Measurements from ENCODE around the gene MRPL33. TPM values are rescaled to one million over a fixed set of nuclear protein-coding genes. Genes with fewer than 3 reads are reported as not detected.
A peak's percentile ranks its signal among the peaks of the same experiment; 100 is the strongest.
"Not testable (repeated sequence)": the region's sequence is repeated elsewhere in the genome, so short reads cannot be mapped to it uniquely, and the experiment has no call there.

MRPL33 gene
- polyA plus RNA-seq, 3 donors = 86.4 to 196 (median 169) TPM

DNA sequence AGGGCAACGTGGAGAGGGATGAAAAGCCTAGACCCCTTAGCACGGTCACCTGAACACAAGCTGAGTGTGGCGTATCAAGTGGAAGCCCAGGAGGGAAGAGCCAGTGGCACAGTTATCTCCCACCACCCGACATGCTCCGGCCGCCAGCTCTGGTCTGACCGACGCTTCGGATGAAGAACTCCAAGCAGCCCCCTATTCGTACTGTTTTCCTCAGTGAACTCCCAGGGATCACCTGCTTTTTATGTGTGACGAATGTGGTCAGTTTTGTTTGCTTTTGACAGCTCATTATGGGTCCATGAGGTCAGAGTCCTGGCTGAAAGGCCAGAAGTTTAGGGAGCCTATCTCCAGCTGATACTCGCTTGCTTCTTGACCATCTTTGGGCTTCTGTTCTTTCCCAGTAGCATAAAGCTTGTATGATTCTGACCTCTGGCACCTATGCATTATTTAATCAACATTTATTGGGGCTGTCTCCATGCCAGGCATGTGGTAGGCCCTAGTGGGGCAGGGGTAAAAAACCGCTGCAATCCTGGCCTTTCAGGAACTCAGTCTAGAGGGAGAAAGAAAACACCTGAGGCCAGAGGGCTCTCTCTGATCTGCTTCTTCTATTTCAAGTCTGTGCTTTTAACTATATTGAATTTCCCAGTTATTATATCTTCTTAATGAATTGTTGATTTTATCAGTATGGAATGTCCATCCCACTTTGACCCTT lies 33.0 kb upstream of the MRPL33 start:
- peak overlapping the region; percentile 2 for H3K27ac ChIP-seq (ENCODE audit: low read depth, low read length)
- WGBS, 3 donors = 83 to 88% (median 88%) methylated on average over 13 of the region's 13 CpGs

DNA sequence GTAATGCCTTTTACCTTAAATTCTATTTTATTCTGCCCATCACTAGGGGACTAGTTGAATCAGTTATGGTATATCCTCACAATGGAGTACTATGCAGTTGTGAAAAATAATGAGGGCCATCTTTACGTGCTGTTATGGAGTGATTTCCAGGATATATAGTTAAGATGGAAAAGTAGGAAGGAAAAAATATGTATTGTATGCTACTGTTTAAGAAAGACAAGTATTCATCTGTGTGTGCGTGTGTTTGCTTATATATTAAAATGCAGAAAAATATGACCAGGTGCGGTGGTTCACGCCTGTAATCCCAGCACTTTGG lies 32.5 kb upstream of the MRPL33 start:
- WGBS, 3 donors = 96 to 98% (median 96%) methylated on average over 4 of the region's 4 CpGs
- no peak overlapping the region for H3K27ac ChIP-seq (ENCODE audit: low read depth, low read length)

DNA sequence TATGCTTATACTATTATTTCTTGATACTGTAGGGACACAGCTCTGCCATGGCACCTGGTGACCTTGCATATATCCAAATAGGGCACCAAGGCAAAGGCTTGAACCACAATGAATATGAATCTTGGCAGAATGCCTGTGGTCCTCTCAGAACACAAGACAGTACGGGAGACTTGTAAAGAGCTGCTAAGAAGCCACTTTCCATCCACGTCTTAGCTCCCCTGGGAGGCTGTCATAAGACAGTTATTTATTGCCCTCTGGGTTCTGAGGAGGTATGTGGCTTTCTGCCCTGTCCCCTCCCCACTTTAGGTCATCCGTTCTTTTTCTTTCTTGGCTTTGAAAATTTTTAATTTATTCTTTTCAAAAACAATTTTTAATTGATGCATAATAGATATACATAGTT lies 29.8 kb upstream of the MRPL33 start:
- H3K27ac ChIP-seq (ENCODE audit: low read depth, low read length) = no peak overlapping the region
- 62 to 68% (median 67%) methylated on average over 3 of the region's 3 CpGs for WGBS, 3 donors

DNA sequence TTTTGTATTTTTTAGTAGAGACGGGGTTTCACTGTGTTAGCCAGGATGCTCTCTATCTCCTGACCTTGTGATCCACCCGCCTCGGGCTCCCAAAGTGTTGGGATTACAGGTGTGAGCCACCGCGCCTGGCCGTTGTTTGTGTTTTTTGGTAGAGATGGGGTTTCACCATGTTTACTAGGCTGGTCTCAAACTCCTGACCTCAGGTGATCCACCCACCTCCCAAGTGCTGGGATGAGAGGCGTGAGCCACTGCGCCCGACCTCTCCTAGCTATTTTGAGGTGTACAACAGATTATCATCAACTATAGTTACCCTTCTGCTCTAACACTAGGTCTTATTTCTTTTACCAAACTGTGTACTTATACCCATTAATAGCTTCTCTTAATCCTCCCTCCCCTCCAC lies 28.9 kb upstream of the MRPL33 start:
- WGBS, 3 donors = 93 to 97% (median 95%) methylated on average over 9 of the region's 9 CpGs

DNA sequence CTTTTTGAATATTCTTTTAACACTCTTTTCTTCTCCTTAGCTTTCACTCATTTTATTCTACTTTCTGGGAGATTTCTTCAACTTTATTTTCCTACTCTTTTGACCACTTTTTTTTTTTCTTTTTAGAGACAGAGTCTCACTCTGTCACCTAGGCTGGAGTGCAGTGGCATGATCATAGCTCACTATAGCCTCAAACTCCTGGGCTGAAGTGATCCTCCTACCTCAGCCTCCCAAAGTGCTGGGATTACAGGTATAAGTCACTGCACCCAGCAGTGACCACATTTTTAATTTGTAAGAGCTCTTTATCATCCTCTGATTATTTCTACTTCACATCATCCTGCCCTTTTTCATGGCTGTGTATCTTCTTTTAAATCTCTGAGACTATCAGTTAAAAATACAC lies 26.0 kb upstream of the MRPL33 start:
- H3K27ac ChIP-seq (ENCODE audit: low read depth, low read length) = not testable (repeated sequence)

More for the DNA sequence above, 28.9 kb upstream of the MRPL33 start:
- H3K27ac ChIP-seq (ENCODE audit: low read depth, low read length) = no peak overlapping the region

DNA sequence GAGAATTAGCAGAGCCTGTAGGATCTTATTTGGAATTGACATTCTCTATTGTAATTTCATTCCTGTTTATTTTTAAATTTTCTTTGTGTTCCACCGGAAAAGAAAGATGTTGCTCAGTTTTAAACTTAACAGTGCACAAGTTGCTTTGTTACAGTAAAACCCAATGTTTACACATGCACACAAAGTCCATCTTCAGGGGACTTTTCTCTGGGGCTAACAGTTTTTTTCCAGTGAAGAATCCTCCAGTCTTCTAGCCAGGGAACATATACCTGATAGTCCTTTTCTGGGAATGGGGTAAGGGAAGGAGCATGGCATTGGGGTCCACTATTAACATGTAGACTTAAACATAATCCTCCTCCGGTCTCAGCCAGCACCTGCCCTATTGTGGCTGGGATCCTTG lies 25.2 kb upstream of the MRPL33 start:
- 73 to 88% (median 81%) methylated on average over 2 of the region's 2 CpGs for WGBS, 3 donors
- no peak overlapping the region for H3K27ac ChIP-seq (ENCODE audit: low read depth, low read length)

DNA sequence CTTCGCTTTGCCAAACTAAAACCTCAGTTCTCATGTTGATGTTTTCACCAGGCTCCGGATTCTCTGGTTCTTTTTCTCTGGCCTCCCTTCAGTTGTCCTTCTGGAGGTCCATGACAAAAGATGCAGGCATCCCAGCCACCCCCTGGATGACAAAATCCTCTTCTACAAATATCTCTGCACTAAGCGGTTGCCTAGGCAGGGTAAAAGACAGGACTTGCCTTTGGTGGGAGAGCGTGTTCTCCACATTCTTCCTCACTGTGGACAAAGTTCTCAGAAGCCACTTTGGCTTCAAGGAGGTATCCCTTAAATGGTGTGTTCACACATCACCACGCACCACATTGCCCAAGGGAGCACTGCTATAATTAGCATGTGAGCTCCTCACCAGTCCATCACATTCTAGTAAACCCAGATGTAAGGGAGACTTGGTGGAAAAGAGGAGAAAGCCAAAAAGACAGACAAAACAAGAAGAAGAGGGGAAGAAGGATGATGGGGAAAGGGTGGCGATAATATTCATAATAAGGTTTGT lies 23.6 kb upstream of the MRPL33 start:
- H3K27ac ChIP-seq (ENCODE audit: low read depth, low read length) = no peak overlapping the region
- 77% methylated on average over 6 of the region's 6 CpGs for WGBS, 3 donors

DNA sequence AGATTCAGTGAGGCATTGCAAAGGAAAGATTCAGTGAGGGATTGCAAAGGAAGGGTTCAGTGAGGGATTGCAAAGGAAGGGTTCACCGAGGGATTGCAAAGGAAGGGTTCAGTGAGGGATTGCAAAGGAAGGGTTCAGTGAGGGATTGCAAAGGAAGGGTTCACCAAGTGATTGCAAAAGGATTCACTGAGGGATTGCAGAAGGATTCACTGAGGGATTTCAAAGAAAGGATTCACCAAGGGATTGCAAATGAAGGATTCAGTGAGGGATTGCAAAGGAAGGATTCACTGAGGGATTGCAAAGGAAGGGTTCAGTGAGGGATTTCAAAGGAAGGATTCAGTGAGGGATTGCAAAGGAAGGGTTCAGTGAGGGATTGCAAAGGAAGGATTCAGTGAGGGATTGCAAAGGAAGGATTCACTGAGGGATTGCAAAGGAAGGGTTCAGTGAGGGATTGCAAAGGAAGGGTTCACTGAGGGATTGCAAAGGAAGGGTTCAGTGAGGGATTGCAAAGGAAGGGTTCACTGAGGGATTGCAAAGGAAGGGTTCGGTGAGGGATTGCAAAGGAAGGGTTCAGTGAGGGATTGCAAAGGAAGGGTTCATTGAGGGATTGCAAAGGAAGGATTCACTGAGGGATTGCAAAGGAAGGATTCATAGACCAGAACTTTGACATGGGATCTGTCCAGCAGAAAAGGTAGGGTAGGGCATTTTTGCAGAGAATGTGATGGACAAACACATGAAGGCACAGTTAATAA lies 22.5 kb upstream of the MRPL33 start:
- not testable (repeated sequence) for H3K27ac ChIP-seq (ENCODE audit: low read depth, low read length)
- WGBS, 3 donors = 82 to 90% (median 86%) methylated on average over 2 of the region's 2 CpGs

DNA sequence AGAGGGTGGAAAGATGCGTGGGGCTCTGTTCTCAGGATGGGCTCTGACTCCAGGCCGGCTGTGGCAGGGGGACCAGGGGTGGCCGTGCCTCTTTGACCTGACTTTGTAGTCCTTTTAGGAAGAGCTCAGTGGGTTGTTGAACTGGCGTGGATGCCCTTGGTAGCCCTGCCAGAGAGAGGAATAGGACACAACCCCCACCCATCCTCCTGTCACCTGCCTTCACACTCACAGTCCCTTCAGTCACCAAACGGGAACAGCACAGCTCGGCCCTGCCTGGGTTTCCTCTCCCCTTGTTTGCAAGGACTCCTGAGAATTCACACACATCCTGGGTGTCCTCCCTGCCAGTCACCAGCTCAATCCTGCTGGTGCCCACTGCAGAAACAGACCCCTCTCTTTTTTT lies 20.1 kb upstream of the MRPL33 start:
- WGBS, 3 donors = 88 to 97% (median 92%) methylated on average over 6 of the region's 6 CpGs
- no peak overlapping the region for H3K27ac ChIP-seq (ENCODE audit: low read depth, low read length)

DNA sequence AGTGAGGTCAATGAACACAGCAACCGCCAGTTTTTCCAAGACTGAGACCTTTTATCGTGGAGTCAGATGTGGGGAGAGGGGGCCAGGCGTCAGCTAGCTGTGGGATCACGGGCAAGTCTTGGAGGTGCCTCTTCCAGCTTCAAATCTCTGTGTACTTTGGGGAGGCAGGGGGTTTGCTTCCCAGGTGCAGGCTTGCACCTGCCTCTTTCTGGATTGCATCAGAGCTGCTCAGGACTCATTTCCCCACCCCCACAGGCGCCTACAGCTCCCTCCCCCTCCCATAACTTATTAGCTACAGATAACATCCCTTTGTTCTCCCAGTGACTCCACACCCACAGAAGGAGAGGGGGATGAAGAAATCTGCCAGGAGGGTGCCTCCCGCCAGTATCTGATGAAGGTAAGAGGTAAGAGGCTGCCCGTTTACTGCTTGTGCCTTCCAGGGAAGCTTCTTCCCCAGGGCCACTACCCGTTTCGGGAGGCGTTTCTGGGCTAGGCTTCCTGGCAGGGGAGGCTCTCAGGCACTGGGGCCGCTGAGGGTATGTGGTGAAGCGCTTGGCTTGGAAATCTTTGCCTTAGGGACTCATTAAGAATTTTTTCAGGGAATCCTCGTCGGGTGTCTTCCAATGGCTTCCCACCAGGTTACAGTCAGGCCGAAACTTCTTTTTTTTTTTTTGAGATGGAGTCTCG lies 18.8 kb upstream of the MRPL33 start:
- no peak overlapping the region for H3K27ac ChIP-seq (ENCODE audit: low read depth, low read length)
- 29 to 72% (median 68%) methylated on average over 16 of the region's 16 CpGs for WGBS, 3 donors

DNA sequence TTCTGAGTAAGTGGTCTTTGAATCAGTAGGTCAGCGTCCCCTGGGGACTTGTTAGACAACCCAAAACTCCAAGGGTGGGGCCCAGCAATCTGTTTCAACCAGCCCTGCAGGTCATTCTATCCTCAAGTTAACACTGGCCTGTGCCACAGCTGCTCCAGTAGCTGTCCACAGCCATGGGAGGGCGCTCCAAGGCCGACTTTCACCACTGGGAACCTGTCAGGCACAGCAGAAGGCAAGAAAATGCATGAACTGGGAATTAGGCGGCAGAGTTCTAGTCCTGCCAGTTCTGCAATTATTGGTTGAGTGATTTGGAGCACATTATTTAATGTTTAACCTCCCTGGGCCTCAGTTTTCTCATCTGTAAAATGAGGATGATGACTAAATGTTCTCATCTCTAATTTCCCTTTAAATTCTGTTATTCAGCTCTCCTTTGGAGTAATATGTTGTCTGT lies 17.4 kb upstream of the MRPL33 start:
- no peak overlapping the region for H3K27ac ChIP-seq (ENCODE audit: low read depth, low read length)
- WGBS, 3 donors = 19 to 32% (median 29%) methylated on average over 4 of the region's 4 CpGs

DNA sequence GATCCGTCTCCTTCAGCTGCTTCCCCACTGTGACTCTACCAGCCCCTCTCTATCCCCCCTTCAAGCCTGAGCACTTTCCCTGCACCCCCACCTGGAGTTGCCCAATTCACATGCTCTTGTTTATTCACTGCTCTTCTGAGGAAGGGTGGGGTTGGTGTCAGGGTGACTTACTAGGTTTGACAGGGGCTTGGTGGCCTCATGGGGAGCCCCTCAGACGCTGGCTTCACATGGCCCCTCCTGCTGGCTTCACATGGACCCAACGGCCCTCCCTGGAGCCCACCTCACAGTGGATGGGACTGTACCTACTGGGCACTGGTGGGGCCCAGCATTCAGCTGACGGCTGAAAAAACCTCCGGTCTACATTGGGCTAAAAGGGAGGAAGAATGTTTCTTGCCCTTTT lies 16.7 kb upstream of the MRPL33 start:
- H3K27ac ChIP-seq (ENCODE audit: low read depth, low read length) = no peak overlapping the region
- 82 to 91% (median 84%) methylated on average over 5 of the region's 5 CpGs for WGBS, 3 donors

DNA sequence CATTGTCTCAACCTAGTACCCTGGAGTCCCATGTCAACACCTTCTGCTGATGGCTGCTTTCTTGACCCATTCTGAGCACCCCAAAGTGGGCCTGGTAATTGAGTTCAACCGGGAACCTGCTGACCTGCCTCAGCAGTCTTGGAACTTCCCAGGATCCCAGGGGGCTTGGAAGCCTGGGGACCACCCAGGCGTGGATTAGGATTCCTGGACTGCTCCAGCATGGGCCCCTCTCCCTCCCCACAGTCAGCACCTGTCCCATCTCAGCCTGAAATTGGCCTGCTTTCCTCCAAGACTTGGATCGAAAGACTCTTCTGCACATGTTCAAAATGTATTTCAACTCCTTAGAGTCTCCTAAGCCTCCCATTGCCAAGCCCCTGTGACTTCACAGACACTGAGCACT lies 15.4 kb upstream of the MRPL33 start:
- 76 to 85% (median 83%) methylated on average over 3 of the region's 3 CpGs for WGBS, 3 donors
- H3K27ac ChIP-seq (ENCODE audit: low read depth, low read length) = no peak overlapping the region

DNA sequence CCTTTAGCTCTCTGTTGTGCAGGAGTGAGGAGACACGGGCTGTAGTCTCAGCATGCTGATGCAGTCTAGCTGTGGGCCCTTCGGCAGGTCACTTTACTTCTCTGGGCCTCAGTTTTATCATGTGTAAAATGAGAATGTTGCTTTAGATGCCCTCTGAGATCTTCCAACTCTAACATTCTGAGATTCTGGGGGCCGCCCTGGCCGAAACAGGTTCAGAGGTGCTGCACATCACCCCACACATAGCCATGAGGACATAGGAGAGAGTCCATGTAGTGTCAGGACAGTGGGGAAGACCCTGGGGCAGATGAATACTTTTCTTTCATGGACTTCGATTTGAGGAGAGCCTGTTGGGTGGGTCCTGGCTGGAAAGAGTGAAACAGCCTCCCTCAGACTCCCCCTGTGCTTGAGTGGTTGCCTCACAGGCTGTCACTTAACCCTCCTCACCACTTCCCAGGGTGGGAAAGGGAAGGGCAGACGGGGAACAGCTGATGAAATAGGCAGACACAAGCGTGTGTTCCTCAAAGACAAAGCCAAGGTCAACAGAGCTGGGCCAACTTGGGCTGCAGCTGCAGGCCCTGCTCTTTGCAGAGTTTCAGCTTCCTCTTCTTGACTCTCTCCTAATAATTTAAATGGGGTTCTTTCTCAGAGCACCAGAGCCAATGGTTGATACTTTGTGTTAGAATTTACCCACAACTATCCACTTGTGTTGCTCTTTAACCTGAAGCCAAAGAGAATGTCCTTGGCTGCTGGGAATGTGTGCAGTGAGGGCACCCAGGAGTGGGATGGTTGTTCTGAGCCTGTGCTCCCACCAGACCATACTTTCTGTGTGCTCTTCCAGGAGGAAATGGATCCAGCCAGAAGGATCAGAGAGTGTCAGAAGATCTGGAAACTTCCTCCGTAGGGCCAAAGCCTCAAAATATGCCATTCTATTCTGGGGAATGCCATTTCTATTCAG lies 14.7 kb upstream of the MRPL33 start:
- H3K27ac ChIP-seq (ENCODE audit: low read depth, low read length) = no peak overlapping the region
- 65 to 75% (median 71%) methylated on average over 8 of the region's 8 CpGs for WGBS, 3 donors

DNA sequence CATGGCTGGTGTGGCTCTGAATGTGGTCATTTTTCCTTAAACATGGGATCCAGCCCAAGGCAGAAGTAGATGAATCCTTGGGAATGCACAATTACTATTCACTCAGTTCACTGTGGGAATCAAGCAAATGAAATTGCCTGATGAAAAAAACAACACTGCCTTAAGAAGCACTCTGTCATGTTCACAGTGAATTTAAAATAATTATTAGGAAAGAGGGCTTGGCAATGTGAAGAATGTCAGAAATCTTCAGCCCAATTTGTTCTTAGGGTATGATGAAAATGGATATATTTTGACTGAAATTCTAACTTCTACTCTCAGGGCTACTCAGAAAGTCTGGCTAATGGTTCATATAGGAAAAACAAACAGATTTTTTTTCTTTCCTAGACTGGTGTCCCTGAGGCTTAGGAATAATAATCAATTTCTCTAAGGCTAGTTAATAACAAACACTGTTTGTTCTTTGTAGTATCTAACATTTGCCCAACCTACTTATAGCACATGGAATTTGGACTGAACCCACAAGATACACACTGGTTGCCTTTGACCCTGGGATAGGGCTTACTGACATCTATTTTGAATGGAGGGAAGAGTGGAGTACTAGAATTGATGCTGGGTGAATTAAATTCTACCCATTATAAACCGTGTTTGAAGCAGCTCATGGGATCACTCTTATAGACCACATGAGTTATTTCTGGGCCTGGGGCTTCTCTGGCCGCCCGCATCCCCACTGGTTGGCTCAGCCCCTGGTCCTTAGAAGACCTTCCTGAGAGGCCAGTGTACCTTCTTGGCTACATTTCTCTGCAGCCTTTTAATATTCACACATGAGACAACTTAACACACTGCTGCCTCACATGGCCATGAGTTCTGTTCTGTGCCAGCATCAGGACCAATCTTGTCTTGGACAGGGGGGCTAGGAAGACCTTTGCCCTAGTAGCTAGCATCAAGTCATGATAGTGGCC lies 8.3 kb upstream of the MRPL33 start:
- H3K27ac ChIP-seq (ENCODE audit: low read depth, low read length) = no peak overlapping the region
- WGBS, 3 donors = 40 to 93% (median 85%) methylated on average over 3 of the region's 3 CpGs

DNA sequence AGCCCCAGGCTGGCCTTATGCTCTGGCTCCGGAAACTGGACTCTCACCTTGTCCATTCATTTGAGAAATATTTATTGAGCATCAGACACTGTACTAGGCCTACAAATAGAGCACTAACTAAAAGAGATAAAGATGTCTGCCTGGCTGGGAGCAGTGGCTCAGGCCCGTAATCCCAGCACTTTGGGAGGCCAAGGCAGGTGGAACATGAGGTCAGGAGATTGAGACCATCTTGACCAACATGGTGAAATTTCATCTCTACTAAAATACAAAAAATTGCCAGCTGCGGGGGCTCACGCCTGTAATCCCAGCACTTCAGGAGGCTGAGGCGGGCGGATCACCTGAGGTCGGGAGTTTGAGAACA lies 7.6 kb upstream of the MRPL33 start:
- 80 to 96% (median 96%) methylated on average over 7 of the region's 7 CpGs for WGBS, 3 donors
- no peak overlapping the region for H3K27ac ChIP-seq (ENCODE audit: low read depth, low read length)

DNA sequence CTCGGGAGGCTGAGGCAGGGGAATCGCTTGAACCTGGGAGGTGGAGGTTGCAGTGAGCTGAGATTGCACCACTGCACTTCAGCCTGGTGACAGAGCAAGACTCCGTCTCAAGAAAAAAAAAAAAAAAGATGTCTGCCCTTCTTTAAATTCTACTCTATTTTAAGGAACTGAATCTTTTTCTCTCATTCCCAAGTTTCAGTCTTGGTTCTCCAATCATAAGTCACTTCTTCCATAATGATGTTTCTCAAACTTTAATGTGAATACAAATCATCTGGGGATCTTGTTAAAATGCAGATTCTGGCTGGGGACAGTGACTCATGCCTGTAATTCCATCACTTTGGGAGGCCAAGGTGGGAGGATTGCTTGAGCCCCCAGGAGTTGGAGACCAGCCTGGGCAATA lies 7.0 kb upstream of the MRPL33 start:
- not testable (repeated sequence) for H3K27ac ChIP-seq (ENCODE audit: low read depth, low read length)
- WGBS, 3 donors = 75 to 95% (median 91%) methylated on average over 3 of the region's 3 CpGs

All from adipose tissue (tissue), 3 donors.